Measurements from ENCODE around the gene RHBDL2.

GRCh38 chr1:38990386-38990737 is 48.7 kb upstream of the RHBDL2 start:
- no peak for TF ChIP-seq BHLHE40 (IDR thresholded peaks at IDR 0.05; ENCODE audit: borderline replicate concordance)
- no peak for TF ChIP-seq FOXM1 (IDR thresholded peaks at IDR 0.05; ENCODE audit: borderline replicate concordance)
- no peak for TF ChIP-seq SP1 (IDR thresholded peaks at IDR 0.05)
- no peak for TF ChIP-seq FOXK2 (IDR thresholded peaks at IDR 0.05)
- no peak for TF ChIP-seq SUZ12 (IDR thresholded peaks at IDR 0.05)
- TF ChIP-seq ZNF384 (IDR thresholded peaks at IDR 0.05): no peak
- no peak for TF ChIP-seq FOXA1 (IDR thresholded peaks at IDR 0.05)
- TF ChIP-seq L3MBTL2 (conservative IDR thresholded peaks at IDR 0.05): no peak
- TF ChIP-seq LEF1 (IDR thresholded peaks at IDR 0.05; ENCODE audit: borderline replicate concordance): no peak
- TF ChIP-seq CTBP1 (IDR thresholded peaks at IDR 0.05; ENCODE audit: borderline replicate concordance): no peak
- TF ChIP-seq, protein P1, sequence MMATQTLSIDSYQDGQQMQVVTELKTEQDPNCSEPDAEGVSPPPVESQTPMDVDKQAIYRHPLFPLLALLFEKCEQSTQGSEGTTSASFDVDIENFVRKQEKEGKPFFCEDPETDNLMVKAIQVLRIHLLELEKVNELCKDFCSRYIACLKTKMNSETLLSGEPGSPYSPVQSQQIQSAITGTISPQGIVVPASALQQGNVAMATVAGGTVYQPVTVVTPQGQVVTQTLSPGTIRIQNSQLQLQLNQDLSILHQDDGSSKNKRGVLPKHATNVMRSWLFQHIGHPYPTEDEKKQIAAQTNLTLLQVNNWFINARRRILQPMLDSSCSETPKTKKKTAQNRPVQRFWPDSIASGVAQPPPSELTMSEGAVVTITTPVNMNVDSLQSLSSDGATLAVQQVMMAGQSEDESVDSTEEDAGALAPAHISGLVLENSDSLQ (IDR thresholded peaks at IDR 0.05): no peak
